ENCODE results near the gene KRT78.
"Not testable (repeated sequence)": the region's sequence is repeated elsewhere in the genome, so short reads cannot be mapped to it uniquely, and the experiment has no call there.

The KRT78 gene

DNA sequence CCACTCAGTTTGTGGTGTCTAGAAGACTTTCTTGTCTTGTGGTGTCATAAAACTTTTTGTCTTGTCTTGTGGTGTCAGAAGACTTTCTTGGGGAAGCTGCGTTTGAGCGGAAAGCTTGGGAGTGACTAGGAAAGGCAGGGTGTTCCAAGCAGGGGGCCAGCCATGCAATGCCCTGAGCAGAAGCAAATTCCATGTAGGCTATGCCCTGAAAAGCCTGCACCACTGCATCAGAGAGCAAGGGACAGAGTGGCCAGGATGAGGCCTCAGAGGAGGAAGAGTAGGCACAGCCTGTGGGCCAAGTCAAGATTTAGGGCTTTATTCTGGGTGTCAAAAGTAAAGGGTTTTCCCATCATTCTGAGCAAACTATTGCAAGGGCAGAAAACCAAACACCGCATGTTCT lies 41.6 kb upstream of the KRT78 start:
- TF ChIP-seq, protein P1, sequence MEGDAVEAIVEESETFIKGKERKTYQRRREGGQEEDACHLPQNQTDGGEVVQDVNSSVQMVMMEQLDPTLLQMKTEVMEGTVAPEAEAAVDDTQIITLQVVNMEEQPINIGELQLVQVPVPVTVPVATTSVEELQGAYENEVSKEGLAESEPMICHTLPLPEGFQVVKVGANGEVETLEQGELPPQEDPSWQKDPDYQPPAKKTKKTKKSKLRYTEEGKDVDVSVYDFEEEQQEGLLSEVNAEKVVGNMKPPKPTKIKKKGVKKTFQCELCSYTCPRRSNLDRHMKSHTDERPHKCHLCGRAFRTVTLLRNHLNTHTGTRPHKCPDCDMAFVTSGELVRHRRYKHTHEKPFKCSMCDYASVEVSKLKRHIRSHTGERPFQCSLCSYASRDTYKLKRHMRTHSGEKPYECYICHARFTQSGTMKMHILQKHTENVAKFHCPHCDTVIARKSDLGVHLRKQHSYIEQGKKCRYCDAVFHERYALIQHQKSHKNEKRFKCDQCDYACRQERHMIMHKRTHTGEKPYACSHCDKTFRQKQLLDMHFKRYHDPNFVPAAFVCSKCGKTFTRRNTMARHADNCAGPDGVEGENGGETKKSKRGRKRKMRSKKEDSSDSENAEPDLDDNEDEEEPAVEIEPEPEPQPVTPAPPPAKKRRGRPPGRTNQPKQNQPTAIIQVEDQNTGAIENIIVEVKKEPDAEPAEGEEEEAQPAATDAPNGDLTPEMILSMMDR (IDR thresholded peaks at IDR 0.05; ENCODE audit: extremely low read depth, missing control alignments) = no peak
- no peak for DNase-seq (ENCODE audit: low spot score)

DNA sequence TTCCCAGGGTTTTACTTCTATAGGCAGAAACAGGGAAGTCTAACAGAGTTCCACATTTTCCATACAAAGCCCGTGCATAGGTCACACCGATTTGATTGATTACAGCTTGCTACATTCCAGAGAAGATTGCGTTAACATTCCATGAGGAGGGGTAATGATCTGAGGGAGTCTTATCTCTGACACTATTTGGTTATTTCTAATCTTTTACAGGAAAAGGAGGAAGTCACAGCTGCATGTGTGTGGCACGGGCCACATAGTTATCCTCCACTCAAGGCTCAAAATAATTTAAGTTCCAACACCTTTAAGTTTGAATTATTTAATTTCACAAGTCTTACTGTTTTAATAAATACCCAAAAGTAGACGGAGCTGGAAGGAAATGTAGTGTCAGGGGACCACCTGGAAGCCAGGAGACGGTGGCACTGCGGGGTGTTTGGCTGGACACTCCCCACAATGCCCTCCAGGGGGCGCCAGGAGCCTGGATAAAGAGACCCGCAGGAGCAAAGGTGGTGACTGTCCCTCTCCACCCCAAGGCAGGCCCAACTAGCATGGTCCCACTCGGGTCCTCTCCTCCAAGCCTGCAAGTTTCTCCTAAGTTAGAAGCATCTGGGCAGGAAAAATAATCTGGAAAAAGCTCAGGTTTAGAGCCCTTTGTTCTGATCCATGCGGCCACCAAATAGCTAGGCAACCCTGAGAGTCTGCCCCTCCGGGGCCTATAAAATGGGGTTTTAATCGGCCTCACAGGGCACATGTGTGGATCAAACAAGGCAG lies 35.9 kb upstream of the KRT78 start:
- peak; percentile 86 for DNase-seq (ENCODE audit: low spot score)
- TF ChIP-seq, protein P1 (IDR thresholded peaks at IDR 0.05; ENCODE audit: extremely low read depth, missing control alignments) = peak; percentile 59

DNA sequence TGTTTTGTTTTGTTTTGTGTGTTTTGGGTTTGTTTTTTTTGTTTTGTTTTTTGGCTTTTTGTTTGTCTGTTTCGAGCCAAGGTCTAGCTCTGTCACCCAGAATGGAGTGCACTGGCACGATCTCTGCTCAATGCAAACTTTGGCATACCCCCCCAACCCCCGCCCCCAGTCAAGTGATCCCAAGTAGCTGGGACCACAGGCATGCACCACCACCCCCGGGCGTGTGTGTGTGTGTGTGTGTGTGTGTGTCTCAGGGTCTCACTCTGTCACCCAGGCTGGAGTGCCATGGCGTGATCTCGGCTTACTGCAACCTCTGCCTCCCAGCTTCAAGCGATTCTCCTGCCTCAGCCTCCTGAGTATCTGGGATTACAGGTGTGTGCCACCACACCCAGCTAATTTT lies 31.7 kb upstream of the KRT78 start:
- DNase-seq (ENCODE audit: low spot score) = not testable (repeated sequence)

DNA sequence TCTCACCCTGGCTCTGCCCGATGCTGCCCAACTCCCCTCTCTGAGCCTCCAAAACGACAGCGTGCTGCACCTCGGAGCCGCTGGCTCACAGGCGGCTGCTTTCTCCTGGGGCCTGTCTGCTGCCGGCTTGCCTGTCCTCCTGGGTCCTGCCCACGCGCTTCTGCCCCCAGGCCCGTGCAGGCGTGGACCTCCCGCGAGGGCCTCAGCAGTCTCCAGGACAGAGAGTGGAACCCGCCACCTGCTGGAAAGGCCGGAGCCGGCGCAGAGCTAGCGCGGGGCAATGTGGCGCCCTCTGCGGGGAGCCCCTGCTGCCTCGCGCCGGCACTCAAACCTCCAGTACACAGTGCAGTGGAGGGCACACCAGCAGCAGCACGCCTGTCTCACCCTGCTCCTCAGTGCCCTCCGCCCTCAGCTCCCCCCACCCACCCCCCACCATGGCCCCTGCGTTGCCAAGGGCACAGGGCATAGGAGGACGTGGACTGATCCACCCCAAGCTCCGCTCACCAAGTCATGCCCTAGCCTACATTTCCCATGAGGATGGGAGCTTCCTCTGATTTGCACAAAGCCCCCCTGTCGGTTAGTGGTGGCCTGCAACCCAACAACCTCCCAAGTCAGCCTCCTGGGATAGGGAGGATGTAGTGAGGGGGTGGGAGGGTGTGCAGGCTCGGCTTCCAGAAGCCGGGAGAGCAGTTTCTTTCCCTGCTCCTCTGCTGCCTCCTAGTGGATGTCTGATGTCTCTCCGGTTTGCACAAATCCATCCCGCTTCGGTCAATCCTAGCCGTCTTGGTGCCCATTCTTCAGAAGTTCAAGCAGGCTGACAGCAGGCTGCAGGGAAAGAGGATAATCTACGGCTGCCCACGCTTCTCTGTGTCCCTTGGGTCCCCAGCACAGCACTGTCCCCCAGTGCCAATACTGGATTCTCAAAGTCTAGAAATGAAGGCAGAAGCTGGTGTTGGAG lies 30.9 kb upstream of the KRT78 start:
- DNase-seq (ENCODE audit: low spot score) = peak; percentile 73
- TF ChIP-seq, protein P1 (IDR thresholded peaks at IDR 0.05; ENCODE audit: extremely low read depth, missing control alignments) = peak; percentile 60

DNA sequence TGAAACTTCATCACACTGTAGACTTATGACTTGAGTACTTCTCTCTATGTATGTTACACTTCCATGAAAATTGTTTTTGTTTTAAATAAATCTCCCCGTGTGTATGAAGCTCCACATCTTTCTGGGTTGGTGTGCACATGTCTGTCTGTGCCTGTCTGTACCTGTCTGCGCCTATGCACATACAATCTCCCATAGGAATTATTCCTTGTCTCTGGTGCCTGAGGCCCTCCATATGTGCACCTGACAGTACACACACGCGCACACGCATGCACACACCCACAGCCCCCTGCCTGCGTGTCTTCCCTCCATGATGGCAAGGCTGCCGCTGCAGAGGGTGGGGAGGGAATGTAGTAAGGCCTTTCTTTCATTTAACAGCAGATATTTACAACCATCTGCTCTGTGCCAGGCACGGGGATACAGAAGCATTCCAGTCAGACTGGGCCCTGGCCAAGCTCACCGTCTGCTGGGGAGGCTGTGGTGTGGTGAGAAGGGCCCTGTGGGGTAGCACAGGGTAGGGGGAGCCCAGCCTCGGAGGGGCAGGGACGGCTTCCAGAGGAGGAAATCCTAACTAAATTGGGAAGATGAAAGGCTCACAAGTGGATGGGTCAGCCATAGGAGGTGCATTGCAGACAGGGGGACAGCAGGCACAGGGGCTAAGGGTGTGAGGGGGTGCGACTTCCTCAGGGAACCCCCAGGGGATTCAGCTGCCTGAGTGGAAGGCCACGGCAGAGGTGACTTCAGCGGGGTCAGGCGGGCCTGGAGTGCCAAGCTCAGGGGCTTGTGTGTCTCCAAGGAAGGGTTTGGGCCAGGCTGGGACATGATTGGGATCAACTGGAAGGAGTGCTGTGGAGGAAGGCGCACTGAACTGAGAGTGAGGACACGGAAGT lies 30.0 kb upstream of the KRT78 start:
- TF ChIP-seq, protein P1 (IDR thresholded peaks at IDR 0.05; ENCODE audit: extremely low read depth, missing control alignments) = no peak
- no peak for DNase-seq (ENCODE audit: low spot score)

DNA sequence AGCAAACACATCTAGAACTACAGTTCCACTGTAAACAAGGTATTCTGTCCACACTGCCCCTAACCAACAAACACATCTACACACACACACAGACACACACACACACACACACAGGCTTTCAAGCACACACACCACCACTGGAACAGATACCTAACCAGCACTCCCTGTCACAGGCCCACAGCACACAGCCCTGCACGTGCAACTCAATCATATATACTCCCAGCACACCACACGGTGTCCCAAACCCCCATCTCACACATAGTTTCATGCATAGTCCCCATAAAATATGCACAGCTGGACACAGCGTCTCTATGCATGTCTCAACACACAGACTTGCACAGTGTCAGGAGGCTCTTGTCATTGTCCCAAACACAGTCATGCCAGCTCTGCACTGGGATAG lies 28.4 kb upstream of the KRT78 start:
- DNase-seq (ENCODE audit: low spot score) = no peak
- TF ChIP-seq, protein P1 (IDR thresholded peaks at IDR 0.05; ENCODE audit: extremely low read depth, missing control alignments) = no peak

DNA sequence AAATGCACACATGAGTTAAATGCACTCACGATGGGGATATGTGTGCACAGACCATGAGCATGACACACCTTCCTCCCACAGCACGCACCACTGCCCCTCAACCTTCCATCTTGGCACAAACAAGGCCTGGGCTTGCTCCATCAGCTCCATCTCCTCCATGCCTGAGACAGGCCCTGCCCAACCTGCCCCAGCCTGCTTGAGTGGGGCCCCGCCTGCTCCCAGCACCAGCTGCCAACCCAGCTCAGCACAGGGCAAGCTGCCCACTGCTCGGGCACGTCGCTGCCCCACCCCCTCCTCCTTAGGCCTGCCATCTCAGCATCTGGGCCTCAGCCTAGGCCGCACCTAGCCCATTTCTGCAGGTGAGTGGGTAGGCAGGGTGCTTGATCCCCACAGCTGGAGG lies 27.6 kb upstream of the KRT78 start:
- TF ChIP-seq, protein P1 (IDR thresholded peaks at IDR 0.05; ENCODE audit: extremely low read depth, missing control alignments) = no peak
- DNase-seq (ENCODE audit: low spot score) = no peak
